PC-3 (cell line): ENCODE data around the gene NEDD4L. TPM values are rescaled to one million over a fixed set of nuclear protein-coding genes. Genes with fewer than 3 reads are reported as not detected.
"Not testable (repeated sequence)": the region's sequence is repeated elsewhere in the genome, so short reads cannot be mapped to it uniquely, and the experiment has no call there.

Experiments
- ATAC-seq: fragments of 200-7000 bp; cut with Tn5 transposase; 2 replicates; pipeline ENCODE4 v1.9.1; 2020; ENCODE audit warnings: mild to moderate bottlenecking, moderate library complexity
- BruUV-seq: library from RNA; stranded (reverse); fragments of 400-500 nt; replicated peaks from 2 replicates; lab custom pipeline; 2021; lab: Mats Ljungman, UMichigan
- CTCF ChIA-PET: fragments of 300-600 bp; sonication (Branson Sonifier 250); formaldehyde crosslinking; loops from one replicate; lab custom pipeline; 2022; ENCODE audit warnings: antibody characterized with exemption; lab: Charles Lee
- POLR2A ChIA-PET: fragments of 300-600 bp; sonication (Branson Sonifier 250); formaldehyde crosslinking; loops from one replicate; lab custom pipeline; 2022; ENCODE audit warnings: antibody characterized with exemption; ENCODE audit not compliant: unreplicated experiment; lab: Charles Lee
- DNase-seq: peaks from one replicate; pipeline ENCODE4 v3.0.0-alpha.2; 2015
- H2AFZ ChIP-seq: fragments of 300-600 bp; sonication (generic); 2 replicates; pipeline ENCODE4 v1.6.0; 2016; ENCODE audit warnings: antibody characterized with exemption, low read length
- H3F3A ChIP-seq: fragments of 300-600 bp; sonication (generic); one replicate; pipeline ENCODE4 v1.6.0; 2017; ENCODE audit warnings: antibody characterized with exemption, low read length, control low read depth, mild to moderate bottlenecking; ENCODE audit not compliant: unreplicated experiment
- H3K27ac ChIP-seq: fragments of 300-600 bp; sonication (generic); 2 replicates; pipeline ENCODE4 v1.5.1; 2016; ENCODE audit warnings: mild to moderate bottlenecking, low read length
- H3K27me3 ChIP-seq: fragments of 300-600 bp; sonication (generic); 2 replicates; pipeline ENCODE4 v1.6.1; 2016; ENCODE audit warnings: low read length, mixed read lengths
- H3K36me3 ChIP-seq: fragments of 300-600 bp; sonication (generic); 2 replicates; pipeline ENCODE4 v1.6.1; 2016; ENCODE audit warnings: low read depth, mixed run types, low read length, mixed read lengths
- H3K4me1 ChIP-seq: fragments of 300-600 bp; sonication (generic); 2 replicates; pipeline ENCODE4 v1.5.1; 2016; ENCODE audit warnings: low read length; ENCODE audit not compliant: insufficient read depth
- H3K4me2 ChIP-seq: fragments of 300-600 bp; sonication (generic); 2 replicates; pipeline ENCODE4 v1.6.0; 2016; ENCODE audit warnings: low read length
- H3K4me3 ChIP-seq: fragments of 300-600 bp; sonication (generic); 2 replicates; pipeline ENCODE4 v1.5.1; 2016; ENCODE audit warnings: mild to moderate bottlenecking, low read length, mixed read lengths
- H3K79me2 ChIP-seq: fragments of 300-600 bp; sonication (generic); 2 replicates; pipeline ENCODE4 v1.6.1; 2017; ENCODE audit warnings: low read length, mixed read lengths
- H3K9ac ChIP-seq: fragments of 300-600 bp; sonication (generic); 2 replicates; pipeline ENCODE4 v1.6.0; 2016; ENCODE audit warnings: mild to moderate bottlenecking, low read length
- H3K9me2 ChIP-seq: fragments of 300-600 bp; sonication (generic); replicated peaks from 2 replicates; pipeline ENCODE4 v1.6.1; 2016; ENCODE audit warnings: mixed run types, low read length, mixed read lengths
- H3K9me3 ChIP-seq: fragments of 300-600 bp; sonication (generic); 2 replicates; pipeline ENCODE4 v1.6.1; 2016; ENCODE audit warnings: low read length, mixed read lengths
- H4K20me1 ChIP-seq: fragments of 300-600 bp; sonication (generic); 2 replicates; pipeline ENCODE4 v1.6.1; 2016; ENCODE audit warnings: low read length, mixed read lengths
- CTCF ChIP-seq: fragments of 300-600 bp; sonication (generic); conservative IDR thresholded peaks from 2 replicates; pipeline ENCODE4 v1.5.1; 2017; ENCODE audit warnings: antibody characterized with exemption, low read depth, mild to moderate bottlenecking, low read length
- EZH2 ChIP-seq: fragments of 300-600 bp; sonication (generic); IDR thresholded peaks from one replicate; pipeline ENCODE4 v1.6.1; 2017; ENCODE audit warnings: antibody characterized with exemption, mild to moderate bottlenecking, low read length; ENCODE audit not compliant: unreplicated experiment
- EZH2phosphoT487 ChIP-seq: fragments of 300-600 bp; sonication (generic); IDR thresholded peaks from 2 replicates; pipeline ENCODE4 v1.6.1; 2018; ENCODE audit warnings: mild to moderate bottlenecking, antibody characterized with exemption, low read length, borderline replicate concordance
- intact Hi-C: fragments of 100-400 bp; cut with micrococcal nuclease; formaldehyde crosslinking; loops from 2 replicates; pipeline ENCODE4 v1.9.0; 2023
- total RNA-seq: library from RNA; depleted of rRNA; stranded (reverse); fragments of >200 nt; gene quantifications from 2 replicates; pipeline ENCODE4 v1.2.3, GENCODE V29; 2014

NEDD4L gene
- total RNA-seq, 1 experiment from 2014 or later: 105 TPM

DNA sequence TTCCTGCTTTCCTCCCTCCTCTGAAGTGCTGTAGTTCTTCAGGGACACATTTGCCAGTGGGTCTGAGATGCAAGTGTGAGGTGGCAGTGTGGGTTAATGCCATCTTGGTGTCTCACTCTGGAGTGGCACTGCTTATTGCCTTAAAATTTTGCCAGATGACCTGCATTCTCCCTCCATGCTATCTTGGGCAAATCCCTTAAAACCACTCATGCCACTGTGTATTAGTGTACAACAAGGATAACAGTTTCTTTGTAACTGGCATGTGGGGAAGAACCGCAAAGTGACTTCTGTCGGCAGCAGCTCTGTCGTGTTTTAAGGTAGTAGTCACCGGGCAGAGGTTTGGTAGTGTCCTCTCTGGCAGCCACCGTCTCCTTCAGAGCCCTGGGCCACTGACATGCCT, 124.2 kb downstream of the NEDD4L start:
- ChIA-PET CTCF (no interaction called here), POLR2A (no interaction called here)
- Histone ChIP-seq H3K79me2 (no peaks in the 10 kb centered on the region), H3K9me3 (no peaks in the 10 kb centered on the region), H3K9me2 (no peaks in the 10 kb centered on the region), H3K27ac (no peak overlapping the region), H3K4me3 (no peak overlapping the region), H3K9ac (no peak overlapping the region), H3K36me3 (no peaks in the 10 kb centered on the region), H3F3A (no peaks in the 10 kb centered on the region), H4K20me1 (no peaks in the 10 kb centered on the region), H2AFZ (no peak overlapping the region), H3K27me3 (no peaks in the 10 kb centered on the region), H3K4me1 (no peaks in the 10 kb centered on the region), H3K4me2 (no peak overlapping the region)
- BruUV-seq: no TSS peak
- DNase-seq: no peak
- ATAC-seq: no peak
- no peak for TF ChIP-seq EZH2phosphoT487
- TF ChIP-seq EZH2: no peak
- no peak for TF ChIP-seq CTCF
- intact Hi-C loops: no loop called here

DNA sequence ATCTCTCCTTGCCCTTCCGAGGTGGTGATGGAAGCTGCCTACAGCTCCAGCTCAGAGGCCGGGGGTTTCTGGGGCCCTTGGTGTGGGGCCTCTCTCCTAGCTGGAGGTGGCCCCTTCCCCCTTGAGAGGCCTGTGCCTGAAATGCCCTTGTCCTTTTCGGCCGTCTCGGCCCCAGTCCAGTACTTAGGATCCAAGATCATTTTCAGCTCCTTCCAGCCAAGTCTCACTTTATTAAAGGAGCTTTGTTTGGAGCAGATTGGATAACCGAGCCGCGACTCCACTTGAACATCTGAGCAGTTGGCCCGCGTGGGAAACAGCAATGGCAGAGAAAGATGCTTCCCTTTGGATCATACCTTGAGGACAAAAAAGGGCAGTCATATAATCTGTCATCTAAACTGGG, 125.0 kb downstream of the NEDD4L start:
- H3K9me3 ChIP-seq: no peaks in the 10 kb centered on the region
- H3K4me3 ChIP-seq: no peak overlapping the region
- BruUV-seq: no TSS peak
- H3K4me1 ChIP-seq: no peaks in the 10 kb centered on the region
- no peak for TF ChIP-seq EZH2
- TF ChIP-seq EZH2phosphoT487: no peak
- no peak for TF ChIP-seq CTCF
- H3K4me2 ChIP-seq: no peak overlapping the region
- H3K9me2 ChIP-seq: no peaks in the 10 kb centered on the region
- no peaks in the 10 kb centered on the region for H4K20me1 ChIP-seq
- no peak overlapping the region for H2AFZ ChIP-seq
- DNase-seq: no peak
- H3K9ac ChIP-seq: no peak overlapping the region
- ChIA-PET POLR2A (no interaction called here), CTCF (no interaction called here)
- ATAC-seq: no peak
- H3K79me2 ChIP-seq: no peaks in the 10 kb centered on the region
- H3K27me3 ChIP-seq: no peaks in the 10 kb centered on the region
- no peaks in the 10 kb centered on the region for H3K36me3 ChIP-seq
- H3K27ac ChIP-seq: no peak overlapping the region
- no peaks in the 10 kb centered on the region for H3F3A ChIP-seq
- intact Hi-C loops: no loop called here

DNA sequence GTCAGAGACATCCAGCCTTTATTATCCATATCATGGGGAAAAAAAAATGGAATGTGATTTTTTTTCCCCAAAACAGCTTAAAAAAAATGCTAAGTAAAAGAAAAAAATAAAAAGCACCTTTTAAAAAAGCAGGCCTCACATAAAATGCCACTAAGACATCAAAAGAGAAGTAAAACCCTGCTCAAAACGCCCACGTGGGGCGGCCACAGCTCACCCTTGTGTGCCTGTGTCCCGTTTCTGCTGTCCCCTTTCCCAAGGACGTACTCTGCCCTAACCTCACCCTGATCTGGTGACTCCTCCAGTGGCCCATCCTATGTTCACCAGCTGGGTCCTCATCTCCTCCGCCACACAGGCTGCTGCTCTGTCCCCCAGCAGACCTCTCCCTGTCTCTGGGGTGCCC, 125.4 kb downstream of the NEDD4L start:
- no peaks in the 10 kb centered on the region for H3K9me2 ChIP-seq
- H3K9ac ChIP-seq: no peak overlapping the region
- H3K27me3 ChIP-seq: no peaks in the 10 kb centered on the region
- no peak for ATAC-seq
- H3K36me3 ChIP-seq: no peaks in the 10 kb centered on the region
- H3K4me3 ChIP-seq: no peak overlapping the region
- H3K79me2 ChIP-seq: no peaks in the 10 kb centered on the region
- H3K4me2 ChIP-seq: no peak overlapping the region
- H3K4me1 ChIP-seq: no peaks in the 10 kb centered on the region
- intact Hi-C loops: no loop called here
- H3F3A ChIP-seq: no peaks in the 10 kb centered on the region
- CTCF ChIA-PET: no interaction called here
- H4K20me1 ChIP-seq: no peaks in the 10 kb centered on the region
- no peaks in the 10 kb centered on the region for H3K9me3 ChIP-seq
- no peak overlapping the region for H3K27ac ChIP-seq
- no TSS peak for BruUV-seq
- H2AFZ ChIP-seq: no peak overlapping the region
- no peak for DNase-seq
- TF ChIP-seq EZH2phosphoT487 (no peak), EZH2 (no peak), CTCF (no peak)
- POLR2A ChIA-PET: no interaction called here

GRCh38 chr18:58170036-58170435, 126.0 kb downstream of the NEDD4L start:
- H3F3A ChIP-seq, POLR2A ChIA-PET, DNase-seq, H3K4me1 ChIP-seq, H4K20me1 ChIP-seq, intact Hi-C loops, H3K4me2 ChIP-seq, BruUV-seq, CTCF ChIA-PET, H3K79me2 ChIP-seq, H3K9ac ChIP-seq, H3K36me3 ChIP-seq, H3K9me3 ChIP-seq, H2AFZ ChIP-seq, H3K9me2 ChIP-seq, H3K27ac ChIP-seq, H3K4me3 ChIP-seq, ATAC-seq, H3K27me3 ChIP-seq: not testable (repeated sequence)
